Cardiac atrium fibroblast (primary cell): Measurements from ENCODE around the gene FIS1. TPM values are rescaled to one million over a fixed set of nuclear protein-coding genes. Genes with fewer than 3 reads are reported as not detected.

Source experiments
- total RNA-seq: library from RNA; depleted of rRNA; stranded (reverse); fragments of >200 nt; gene quantifications from 2 replicates; pipeline ENCODE4 v1.2.3, GENCODE V29; 2015

The FIS1 gene
- 214 and 222 TPM in 2 replicates for total RNA-seq

GRCh38 chr7:101244375-101245146 is at the start of gene FIS1:
Gene FIS1, minus strand, starts transcription at chr7:101245081. Its CDS starts 77 bp downstream, at chr7:101245004.

GRCh38 chr7:101237206-101238067 is 7.4 kb downstream of the FIS1 start, which contains the start of gene CLDN15:
Gene CLDN15, minus strand, starts transcription at chr7:101237802. Its CDS starts 221 bp downstream, at chr7:101237581.

GRCh38 chr7:101217388-101218235 is 27.3 kb downstream of the FIS1 start, which contains the start of the genes PLOD3 and ZNHIT1:
Gene PLOD3, minus strand, starts transcription at chr7:101217581. Its CDS starts 307 bp downstream, at chr7:101217274.
Gene ZNHIT1, plus strand, starts transcription at chr7:101218165. Its CDS starts 31 bp downstream, at chr7:101218196.

GRCh38 chr7:101200862-101201599 is 43.9 kb downstream of the FIS1 start, which contains the start of gene MOGAT3:
Gene MOGAT3, minus strand, starts transcription at chr7:101201036. Its CDS starts 182 bp downstream, at chr7:101200854.

Other genes with a start within 250 kb of the FIS1 start
- not detected in 2 replicates for gene MUC17, start 225.0 kb downstream of the FIS1 start, total RNA-seq
- 10.8 and 14.7 TPM in 2 replicates for gene TRIM56, start 159.6 kb downstream of the FIS1 start, total RNA-seq
- gene SERPINE1, start 118.0 kb downstream of the FIS1 start, total RNA-seq, result 2,658 and 2,684 TPM in 2 replicates
- gene AP1S1, start 90.6 kb downstream of the FIS1 start, total RNA-seq, result 128 and 158 TPM in 2 replicates
- 0.18 and 0.65 TPM in 2 replicates for gene VGF, start 79.5 kb downstream of the FIS1 start, total RNA-seq
- gene NAT16, start 64.8 kb downstream of the FIS1 start, total RNA-seq, result not detected in 2 replicates
- not detected in 2 replicates for gene MOGAT3, start 44.0 kb downstream of the FIS1 start, total RNA-seq
- gene PLOD3, start 27.5 kb downstream of the FIS1 start, total RNA-seq, result 107 and 134 TPM in 2 replicates
- gene ZNHIT1, start 26.9 kb downstream of the FIS1 start, total RNA-seq, result 135 and 156 TPM in 2 replicates
- gene CLDN15, start 7.3 kb downstream of the FIS1 start, total RNA-seq, result 4.7 and 7.0 TPM in 2 replicates
- 22.7 and 22.9 TPM in 2 replicates for gene IFT22, start 76.7 kb upstream of the FIS1 start, total RNA-seq
- not detected in 2 replicates for gene COL26A1, start 117.8 kb upstream of the FIS1 start, total RNA-seq